HG03039 (cell line): ENCODE results near the gene PRR5L.
"Not testable (repeated sequence)": the region's sequence is repeated elsewhere in the genome, so short reads cannot be mapped to it uniquely, and the experiment has no call there.

Source experiments
- ATAC-seq: cut with Tn5 transposase; IDR thresholded peaks from one replicate; pipeline ENCODE4 v1.9.1; 2021; ENCODE audit warnings: mild to moderate bottlenecking, moderate library complexity; ENCODE audit not compliant: unreplicated experiment

PRR5L gene

GRCh38 chr11:36454941-36455631, 159.0 kb downstream of the PRR5L start:
- no peak for ATAC-seq

GRCh38 chr11:36455658-36456111, 159.6 kb downstream of the PRR5L start:
- no peak for ATAC-seq

- ATAC-seq, result no peak
Measured at GRCh38 chr11:36456156-36456555, 160.1 kb downstream of the PRR5L start.

GRCh38 chr11:36458129-36458915, 162.2 kb downstream of the PRR5L start:
- no peak for ATAC-seq

GRCh38 chr11:36459046-36459445, 163.0 kb downstream of the PRR5L start:
- ATAC-seq, result no peak

GRCh38 chr11:36460220-36460619, 164.1 kb downstream of the PRR5L start:
- no peak for ATAC-seq

- no peak for ATAC-seq
Measured at GRCh38 chr11:36462321-36462720, 166.2 kb downstream of the PRR5L start.

- no peak for ATAC-seq
Measured at GRCh38 chr11:36463781-36464180, 167.7 kb downstream of the PRR5L start.

GRCh38 chr11:36464720-36465119, 168.6 kb downstream of the PRR5L start:
- ATAC-seq, result no peak

- no peak for ATAC-seq
Measured at GRCh38 chr11:36465449-36466163, 169.5 kb downstream of the PRR5L start.

GRCh38 chr11:36467012-36467411, 170.9 kb downstream of the PRR5L start:
- no peak for ATAC-seq

- no peak for ATAC-seq
Measured at GRCh38 chr11:36467916-36468315, 171.8 kb downstream of the PRR5L start.

- ATAC-seq, result no peak
Measured at GRCh38 chr11:36469063-36469462, 173.0 kb downstream of the PRR5L start.

GRCh38 chr11:36469881-36470802, 174.1 kb downstream of the PRR5L start:
- ATAC-seq, result no peak

- ATAC-seq, result no peak
Measured at GRCh38 chr11:36471577-36471976, 175.5 kb downstream of the PRR5L start.

GRCh38 chr11:36475192-36475591, 179.1 kb downstream of the PRR5L start:
- no peak for ATAC-seq

GRCh38 chr11:36478700-36479329, 182.7 kb downstream of the PRR5L start:
- no peak for ATAC-seq

- ATAC-seq, result no peak
Measured at GRCh38 chr11:36480833-36481232, 184.7 kb downstream of the PRR5L start.

- not testable (repeated sequence) for ATAC-seq
Measured at GRCh38 chr11:36483042-36483441, 187.0 kb downstream of the PRR5L start.
